ENCODE data around the gene TMEM37. TPM values are rescaled to one million over a fixed set of nuclear protein-coding genes. Genes with fewer than 3 reads are reported as not detected.

Gene TMEM37
- total and polyA plus RNA-seq, 2 of the 8 experiments (the other 6 are each of a cell fraction or from before 2014, with no cell fraction given) = 11.0 to 16.2 TPM

DNA sequence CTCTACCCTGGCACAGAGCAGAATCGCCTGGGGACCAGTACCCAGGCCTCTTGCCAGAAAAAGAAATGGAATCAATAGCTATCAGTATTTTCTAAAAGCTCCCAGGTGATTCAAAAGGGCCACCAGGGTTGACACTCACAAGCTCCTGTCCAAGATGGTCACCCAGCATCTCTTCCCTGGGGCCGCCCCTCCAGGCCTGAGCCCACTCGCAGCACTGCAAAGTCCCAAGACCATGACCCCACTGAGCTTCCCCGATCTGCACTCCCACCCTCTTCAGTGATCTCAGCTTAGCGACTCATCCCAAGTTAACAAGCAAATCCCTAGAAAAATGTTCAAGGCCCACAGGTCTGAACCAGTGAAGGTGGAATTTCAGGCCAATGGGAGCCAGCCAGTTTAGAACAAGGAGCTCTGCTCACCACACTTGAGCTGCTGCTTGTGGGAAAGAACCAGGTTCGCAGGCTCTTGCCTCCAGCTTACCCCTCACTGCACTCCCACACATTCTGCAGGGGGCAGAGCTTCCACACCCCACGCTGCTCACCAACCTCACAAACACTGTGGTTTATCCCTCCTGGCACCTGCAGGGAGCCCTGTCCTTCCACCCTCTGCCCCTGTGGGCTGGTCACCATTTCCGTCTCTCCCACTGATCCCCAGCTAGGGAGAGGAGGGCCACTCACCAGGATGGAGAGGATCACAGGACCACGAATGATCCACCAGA, 19.8 kb downstream of the TMEM37 start (continued):
- TF ChIP-seq TAF7 (optimal IDR thresholded peaks at IDR 0.05; ENCODE audit: borderline replicate concordance, low read depth, low read length) = no peak
- no peak for TF ChIP-seq EP300 (IDR thresholded peaks at IDR 0.05; ENCODE audit: borderline replicate concordance in 1 of 2, low read depth in 2 of 2, low read length in 2 of 2)
- TF ChIP-seq CBX5 (IDR thresholded peaks at IDR 0.05; ENCODE audit: low read depth, low read length) = no peak
- no peak for TF ChIP-seq ASH2L (IDR thresholded peaks at IDR 0.05; ENCODE audit: low read length)
- no peak for TF ChIP-seq NRF1 (IDR thresholded peaks at IDR 0.05; ENCODE audit: low read depth, low read length)
- TF ChIP-seq POLR2AphosphoS5 (IDR thresholded peaks at IDR 0.05; ENCODE audit: low read depth, low read length) = no peak
- TF ChIP-seq BRCA1 (IDR thresholded peaks at IDR 0.05; ENCODE audit: low read depth, low read length) = no peak
- TF ChIP-seq MAFK (IDR thresholded peaks at IDR 0.05; ENCODE audit: low read depth, low read length) = no peak
